Measurements from ENCODE around the gene TRIM71.

GRCh38 chr3:32825601-32826375 lies 8.0 kb downstream of the TRIM71 start:
- TF ChIP-seq POLR2A (IDR thresholded peaks at IDR 0.05) (no peak), CTCF (IDR thresholded peaks at IDR 0.05) (no peak), POLR2AphosphoS5 (IDR thresholded peaks at IDR 0.05) (no peak)
